ENCODE results near the gene SORL1.

GRCh38 chr11:121458551-121458950 lies 6.4 kb downstream of the SORL1 start:
- TF ChIP-seq EGR1 (IDR thresholded peaks at IDR 0.05) (no peak), REST (IDR thresholded peaks at IDR 0.05; ENCODE audit: low read depth) (no peak), TAF1 (IDR thresholded peaks at IDR 0.05; ENCODE audit: low read depth) (no peak), MAX (IDR thresholded peaks at IDR 0.05) (no peak), EP300 (IDR thresholded peaks at IDR 0.05; ENCODE audit: borderline replicate concordance) (no peak), RAD21 (IDR thresholded peaks at IDR 0.05; ENCODE audit: low read depth) (no peak), FOXM1 (IDR thresholded peaks at IDR 0.05; ENCODE audit: borderline replicate concordance, low read depth) (no peak), USF1 (IDR thresholded peaks at IDR 0.05) (no peak), YY1 (IDR thresholded peaks at IDR 0.05; ENCODE audit: low read depth) (no peak), TCF12 (IDR thresholded peaks at IDR 0.05; ENCODE audit: low read depth) (no peak), CREB1 (IDR thresholded peaks at IDR 0.05; ENCODE audit: low read depth) (no peak), ZBTB7A (IDR thresholded peaks at IDR 0.05; ENCODE audit: low read depth) (no peak), NFIC (IDR thresholded peaks at IDR 0.05) (no peak)
